Left lung (tissue), 10 donors: ENCODE measurements around the gene TPT1. TPM values are rescaled to one million over a fixed set of nuclear protein-coding genes. Genes with fewer than 3 reads are reported as not detected.

ENCODE experiments used
- ATAC-seq: fragments of 200-7000 bp; cut with Tn5 transposase; one replicate; pipeline ENCODE4 v1.9.1; 2020; ENCODE audit warnings: moderate library complexity
- DNase-seq, 4 donors: peaks; one replicate each; pipeline ENCODE4 v3.0.0-alpha.2; 2013 to 2020
- H3K27ac ChIP-seq, 2 donors: fragments of 200-600 bp; sonication (generic) in 1 of 2; one replicate each; pipeline versions ENCODE4 v1.5.0 to v1.8.0; 2020 to 2021
- H3K27me3 ChIP-seq, 2 donors: fragments of 200-600 bp; sonication (generic) in 1 of 2; one replicate each; pipeline versions ENCODE4 v1.5.0 to v1.8.0; 2020 to 2021
- H3K36me3 ChIP-seq, 2 donors: fragments of 200-600 bp; sonication (generic) in 1 of 2; one replicate each; pipeline versions ENCODE4 v1.5.0 to v1.8.0; 2020 to 2021
- H3K4me1 ChIP-seq, 2 donors: fragments of 200-600 bp; one replicate each; pipeline ENCODE4 v1.8.0; 2021
- H3K4me3 ChIP-seq, 2 donors: fragments of 200-600 bp; sonication (generic) in 1 of 2; one replicate each; pipeline versions ENCODE4 v1.5.0 to v1.8.0; 2020 to 2021; ENCODE audit warnings: mild to moderate bottlenecking in 1 of 2
- H3K9me3 ChIP-seq, 2 donors: fragments of 200-600 bp; sonication (generic) in 1 of 2; one replicate each; pipeline versions ENCODE4 v1.5.0 to v1.8.0; 2020 to 2021
- intact Hi-C, 2 donors: fragments of 100-400 bp; cut with DNase I; formaldehyde crosslinking; loops; one replicate each; pipeline versions ENCODE4 v1.11.2 to v1.14.2; 2022
- polyA plus RNA-seq, 6 donors: library from polyadenylated mRNA; unstranded; fragments of 120-200 nt; gene quantifications; one replicate each; pipeline ENCODE4 v1.2.1, GENCODE V29; 2013; ENCODE audit not compliant: insufficient read length in 6 of 6
- total RNA-seq, 2 donors: library from RNA; stranded (reverse); fragmentation: NEBNext Ultra II Directional; extraction: Animal tissue kit (Norgen Biotek cat#: 25700); gene quantifications; one replicate each; pipeline ENCODE4 v1.2.1, GENCODE V29; 2021
- TF ChIP-seq, protein P1 (sequence below), 2 donors: fragments of 200-600 bp; sonication (generic) in 1 of 2; IDR thresholded peaks; one replicate each; pipeline versions ENCODE4 v1.5.0 to v1.8.0; 2021; ENCODE audit warnings: antibody characterized with exemption in 2 of 2
- donor health status: DM: no; HTN: yes; CAD: no.
- donor health status: DM: no; HTN: no; CAD: no.

TPT1 gene
- total and polyA plus RNA-seq, 8 donors = 3,460 to 8,787 (median 8,139) TPM

GRCh38 chr13:45305079-45305478, 35.9 kb downstream of the TPT1 start:
- peaks cover 0 to 11% of the 10 kb centered on the region in 2 donors for H3K27me3 ChIP-seq
- no peak overlapping the region for H3K4me3 ChIP-seq
- intact Hi-C loops = loop anchor here (5.0 to 10.0 kb wide), 2 partner anchors 250 to 253 kb away; no protein-coding TSS in a partner anchor
- H3K27ac ChIP-seq = no peak overlapping the region
- no peaks in the 10 kb centered on the region for H3K9me3 ChIP-seq
- DNase-seq (no peak), ATAC-seq (no peak)
- peaks cover 0 to 6% of the 10 kb centered on the region in 2 donors for H3K4me1 ChIP-seq
- TF ChIP-seq, protein P1, sequence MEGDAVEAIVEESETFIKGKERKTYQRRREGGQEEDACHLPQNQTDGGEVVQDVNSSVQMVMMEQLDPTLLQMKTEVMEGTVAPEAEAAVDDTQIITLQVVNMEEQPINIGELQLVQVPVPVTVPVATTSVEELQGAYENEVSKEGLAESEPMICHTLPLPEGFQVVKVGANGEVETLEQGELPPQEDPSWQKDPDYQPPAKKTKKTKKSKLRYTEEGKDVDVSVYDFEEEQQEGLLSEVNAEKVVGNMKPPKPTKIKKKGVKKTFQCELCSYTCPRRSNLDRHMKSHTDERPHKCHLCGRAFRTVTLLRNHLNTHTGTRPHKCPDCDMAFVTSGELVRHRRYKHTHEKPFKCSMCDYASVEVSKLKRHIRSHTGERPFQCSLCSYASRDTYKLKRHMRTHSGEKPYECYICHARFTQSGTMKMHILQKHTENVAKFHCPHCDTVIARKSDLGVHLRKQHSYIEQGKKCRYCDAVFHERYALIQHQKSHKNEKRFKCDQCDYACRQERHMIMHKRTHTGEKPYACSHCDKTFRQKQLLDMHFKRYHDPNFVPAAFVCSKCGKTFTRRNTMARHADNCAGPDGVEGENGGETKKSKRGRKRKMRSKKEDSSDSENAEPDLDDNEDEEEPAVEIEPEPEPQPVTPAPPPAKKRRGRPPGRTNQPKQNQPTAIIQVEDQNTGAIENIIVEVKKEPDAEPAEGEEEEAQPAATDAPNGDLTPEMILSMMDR (IDR thresholded peaks at IDR 0.05) = no peak
- no peaks in the 10 kb centered on the region for H3K36me3 ChIP-seq

DNA sequence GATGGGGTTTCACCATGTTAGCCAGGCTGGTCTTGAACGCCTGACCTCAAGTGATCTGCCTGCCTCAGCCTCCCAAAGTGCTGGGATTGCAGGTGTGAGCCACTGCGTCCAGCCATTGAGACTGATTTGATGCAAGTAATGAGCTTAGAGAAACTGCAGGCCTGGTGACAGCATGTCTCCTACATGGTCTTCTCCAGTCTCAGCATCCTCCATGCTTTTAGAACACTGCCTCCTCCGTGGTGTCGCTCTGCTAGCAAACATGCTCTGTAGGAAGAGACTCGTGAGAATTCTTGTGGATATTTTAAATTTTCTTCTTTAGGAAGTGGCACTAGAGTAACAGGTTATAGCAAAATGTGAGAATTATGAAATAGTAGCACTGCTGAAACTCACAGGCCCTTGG, 37.1 kb downstream of the TPT1 start:
- Histone ChIP-seq H3K4me3 (no peak overlapping the region), H3K9me3 (no peaks in the 10 kb centered on the region), H3K27me3 (peaks cover 0 to 11% of the 10 kb centered on the region in 2 donors), H3K27ac (no peak overlapping the region), H3K36me3 (no peaks in the 10 kb centered on the region), H3K4me1 (no peaks in the 10 kb centered on the region)
- TF ChIP-seq, protein P1 (IDR thresholded peaks at IDR 0.05) = no peak
- DNase-seq (no peak), ATAC-seq (no peak)
- intact Hi-C loops = loop anchor here in 1 of 2 donors (10.0 kb wide), 1 partner anchor 249 kb away; no protein-coding TSS in a partner anchor

GRCh38 chr13:45303026-45303425, 38.0 kb downstream of the TPT1 start:
- TF ChIP-seq, protein P1 (IDR thresholded peaks at IDR 0.05) = no peak
- Histone ChIP-seq H3K4me3 (no peak overlapping the region), H3K9me3 (no peaks in the 10 kb centered on the region), H3K27ac (no peak overlapping the region), H3K27me3 (peaks cover 0 to 11% of the 10 kb centered on the region in 2 donors), H3K36me3 (no peaks in the 10 kb centered on the region), H3K4me1 (no peaks in the 10 kb centered on the region)
- intact Hi-C loops = loop anchor here in 1 of 2 donors (10.0 kb wide), 1 partner anchor 248 kb away; no protein-coding TSS in a partner anchor
- no peak for ATAC-seq
- DNase-seq = no peak

DNA sequence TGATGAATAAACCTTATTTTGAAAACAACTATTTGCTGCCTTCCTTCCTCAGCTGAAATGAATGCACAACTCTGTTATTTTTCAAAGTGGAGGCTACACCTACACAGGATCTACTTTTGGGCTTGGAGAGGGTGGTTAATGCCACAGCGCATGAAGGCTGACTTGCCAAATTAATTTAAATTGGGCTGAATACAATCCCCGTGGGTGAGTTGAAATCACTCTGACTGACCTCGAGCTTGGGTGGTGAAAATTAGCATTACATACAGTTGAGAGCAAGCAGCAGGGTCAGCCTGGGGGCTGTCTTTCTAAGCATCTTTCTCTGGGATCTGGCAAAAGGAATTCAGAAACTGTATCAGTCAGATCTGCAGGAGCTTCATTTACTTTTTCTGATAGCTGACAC, 38.5 kb downstream of the TPT1 start:
- Histone ChIP-seq H3K4me3 (no peak overlapping the region), H3K36me3 (no peaks in the 10 kb centered on the region), H3K9me3 (no peaks in the 10 kb centered on the region), H3K27ac (no peak overlapping the region), H3K27me3 (peaks cover 0 to 11% of the 10 kb centered on the region in 2 donors), H3K4me1 (no peaks in the 10 kb centered on the region)
- intact Hi-C loops = loop anchor here in 1 of 2 donors (10.0 kb wide), 1 partner anchor 248 kb away; no protein-coding TSS in a partner anchor
- TF ChIP-seq, protein P1 (IDR thresholded peaks at IDR 0.05) = no peak
- ATAC-seq (no peak), DNase-seq (no peak)

DNA sequence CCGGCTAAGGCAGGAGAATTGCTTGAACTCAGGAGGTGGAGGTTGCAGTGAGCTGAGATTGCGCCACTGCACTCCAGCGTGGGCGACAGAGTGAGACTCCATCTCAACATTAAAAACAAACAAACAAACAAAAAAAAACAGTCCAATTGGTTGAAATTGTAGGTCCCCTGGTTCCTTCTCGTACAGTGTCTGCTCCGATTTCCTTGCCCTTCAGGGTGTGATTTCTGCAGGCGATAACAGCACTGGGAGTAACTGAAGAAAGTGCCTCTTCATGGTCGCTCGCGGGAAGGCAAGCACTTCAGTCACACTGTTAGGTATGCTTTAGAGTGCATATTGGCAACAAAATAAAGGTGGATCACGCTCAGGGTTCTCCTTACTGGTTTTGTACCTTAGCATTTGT, 39.7 kb downstream of the TPT1 start:
- no peak overlapping the region for H3K27ac ChIP-seq
- peaks cover 0 to 11% of the 10 kb centered on the region in 2 donors for H3K27me3 ChIP-seq
- ATAC-seq (peak; percentile 93), DNase-seq (peak in 1 of 4 donors; percentile 33)
- H3K36me3 ChIP-seq = no peaks in the 10 kb centered on the region
- intact Hi-C loops = loop anchor here in 1 of 2 donors (10.0 kb wide), 1 partner anchor 246 kb away; no protein-coding TSS in a partner anchor
- H3K4me3 ChIP-seq = no peak overlapping the region
- H3K9me3 ChIP-seq = no peaks in the 10 kb centered on the region
- no peaks in the 10 kb centered on the region for H3K4me1 ChIP-seq
- TF ChIP-seq, protein P1 (IDR thresholded peaks at IDR 0.05) = no peak
